ENCODE data around the gene SERPINF2.

DNA sequence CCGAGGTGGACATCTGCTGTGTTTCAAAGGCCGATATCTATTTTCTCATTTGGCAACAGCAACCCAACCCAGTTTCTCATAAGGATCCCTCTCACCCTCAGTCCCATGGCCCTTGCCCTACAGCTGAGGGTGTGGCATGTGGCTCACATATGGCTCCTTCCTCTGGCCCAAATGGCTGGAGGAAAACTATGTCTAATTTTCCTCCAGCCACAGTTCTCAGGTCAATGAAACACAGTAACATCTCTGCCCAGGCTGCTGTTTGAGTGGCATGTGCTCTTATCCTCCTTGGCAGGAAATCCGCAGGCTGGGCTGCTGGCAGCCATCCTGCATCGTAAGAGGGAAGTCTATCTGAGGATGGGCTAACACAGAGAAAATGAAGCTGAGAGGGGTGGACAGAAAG lies 43.3 kb downstream of the SERPINF2 start:
- no peak for TF ChIP-seq POLR2AphosphoS5 (IDR thresholded peaks at IDR 0.05)
- TF ChIP-seq CTCF (IDR thresholded peaks at IDR 0.05), result no peak
